ENCODE results near the gene AK1.

DNA sequence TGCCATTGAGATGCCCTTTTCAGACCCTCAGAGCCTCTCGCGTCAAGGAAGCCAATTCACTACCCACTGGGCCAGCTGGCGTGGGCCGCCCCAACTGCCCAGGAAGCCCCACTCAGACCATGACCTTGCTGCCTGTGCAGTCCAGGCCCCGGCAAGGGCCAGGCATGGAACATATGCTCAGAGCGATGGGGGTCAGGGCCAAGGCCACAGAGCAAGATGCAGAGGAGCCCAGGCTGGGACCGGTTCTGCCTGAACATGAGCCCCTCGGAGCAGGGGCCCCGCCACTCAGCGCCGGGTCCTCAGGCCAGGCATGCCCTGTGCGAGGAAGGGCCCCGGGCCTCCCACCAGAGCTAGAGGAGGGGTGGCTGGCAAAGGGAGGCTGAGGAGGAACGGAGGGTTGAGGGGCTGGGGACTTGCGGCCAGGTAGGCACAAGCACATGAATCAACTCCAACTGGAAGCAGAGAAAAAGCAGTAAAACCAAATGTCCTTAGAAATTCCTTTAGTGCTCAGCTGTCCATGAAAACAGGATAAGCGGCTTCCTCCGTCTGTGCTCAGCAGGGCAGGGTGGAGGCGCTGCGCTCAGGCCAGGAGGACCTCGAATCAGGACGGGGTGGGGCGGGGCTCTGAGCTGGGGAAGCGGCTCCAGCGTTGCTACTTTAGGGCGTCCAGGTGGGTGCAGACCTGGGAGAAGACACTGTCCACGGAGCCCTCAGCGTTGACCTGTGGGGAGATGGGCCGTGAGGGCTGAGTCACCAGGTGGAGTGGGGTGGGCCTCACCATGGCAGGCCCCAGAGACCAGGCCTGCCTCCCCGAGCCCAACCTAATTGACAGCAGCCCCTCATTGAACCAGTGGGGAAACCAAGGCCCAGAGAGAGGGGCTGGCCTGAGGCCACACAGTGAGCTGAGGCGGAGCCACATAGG, 9.9 kb downstream of the AK1 start:
- no peak for TF ChIP-seq POLR2AphosphoS5 (IDR thresholded peaks at IDR 0.05; ENCODE audit: low read depth, low read length)
- no peak for TF ChIP-seq POLR2A (IDR thresholded peaks at IDR 0.05; ENCODE audit: low read depth, low read length)

All from GM12892 (cell line).